Liver (tissue), 3 donors: Measurements from ENCODE around the gene CAVIN2.

Experiments
- ATF3 ChIP-seq: IDR thresholded peaks from 2 replicates; pipeline ENCODE4 v1.6.1; 2016; ENCODE audit warnings: antibody characterized with exemption
- EGR1 ChIP-seq, 2 donors: IDR thresholded peaks; 2 replicates each; pipeline ENCODE4 v1.6.1; 2016 to 2018; ENCODE audit warnings: antibody characterized with exemption in 2 of 2, low read depth in 2 of 2
- FOXA2 ChIP-seq: IDR thresholded peaks from 2 replicates; pipeline ENCODE4 v1.6.1; 2016; ENCODE audit warnings: antibody characterized with exemption
- GABPA ChIP-seq, 2 donors: IDR thresholded peaks in 1 of 2; conservative IDR thresholded peaks in 1 of 2; 2 replicates each; pipeline ENCODE4 v1.6.1; 2016; ENCODE audit warnings: antibody characterized with exemption in 2 of 2, mild to moderate bottlenecking in 1 of 2, moderate library complexity in 1 of 2
- JUND ChIP-seq, 2 donors: IDR thresholded peaks; 2 replicates each; pipeline ENCODE4 v1.6.1; 2016; ENCODE audit warnings: antibody characterized with exemption in 2 of 2
- MAX ChIP-seq: IDR thresholded peaks from 2 replicates; pipeline ENCODE4 v1.6.1; 2016; ENCODE audit warnings: antibody characterized with exemption
- NR2F2 ChIP-seq: IDR thresholded peaks from 2 replicates; pipeline ENCODE4 v1.6.1; 2016; ENCODE audit warnings: antibody characterized with exemption
- RAD21 ChIP-seq, 2 donors: IDR thresholded peaks; 2 replicates each; pipeline ENCODE4 v1.6.1; 2016; ENCODE audit warnings: antibody characterized with exemption in 2 of 2, mild to moderate bottlenecking in 2 of 2
- REST ChIP-seq: IDR thresholded peaks from 2 replicates; pipeline ENCODE4 v1.6.1; 2016; ENCODE audit warnings: antibody characterized with exemption, mild to moderate bottlenecking
- RXRA ChIP-seq, 2 donors: IDR thresholded peaks; 2 replicates each; pipeline ENCODE4 v1.6.1; 2017 to 2018; ENCODE audit warnings: antibody characterized with exemption in 2 of 2, mild to moderate bottlenecking in 1 of 2
- YY1 ChIP-seq: IDR thresholded peaks from 2 replicates; pipeline ENCODE4 v1.6.1; 2016; ENCODE audit warnings: antibody characterized with exemption, mild to moderate bottlenecking
- TF ChIP-seq, protein P1 (sequence below): fragments of 150-350 bp; IDR thresholded peaks from 2 replicates; pipeline ENCODE4 v1.5.1; 2017; ENCODE audit warnings: improper control_type of control experiment, low read depth, low read length; ENCODE audit not compliant: missing input control
- donor health status: healthy.
- donor health status: healthy.

- TF ChIP-seq, protein P1, sequence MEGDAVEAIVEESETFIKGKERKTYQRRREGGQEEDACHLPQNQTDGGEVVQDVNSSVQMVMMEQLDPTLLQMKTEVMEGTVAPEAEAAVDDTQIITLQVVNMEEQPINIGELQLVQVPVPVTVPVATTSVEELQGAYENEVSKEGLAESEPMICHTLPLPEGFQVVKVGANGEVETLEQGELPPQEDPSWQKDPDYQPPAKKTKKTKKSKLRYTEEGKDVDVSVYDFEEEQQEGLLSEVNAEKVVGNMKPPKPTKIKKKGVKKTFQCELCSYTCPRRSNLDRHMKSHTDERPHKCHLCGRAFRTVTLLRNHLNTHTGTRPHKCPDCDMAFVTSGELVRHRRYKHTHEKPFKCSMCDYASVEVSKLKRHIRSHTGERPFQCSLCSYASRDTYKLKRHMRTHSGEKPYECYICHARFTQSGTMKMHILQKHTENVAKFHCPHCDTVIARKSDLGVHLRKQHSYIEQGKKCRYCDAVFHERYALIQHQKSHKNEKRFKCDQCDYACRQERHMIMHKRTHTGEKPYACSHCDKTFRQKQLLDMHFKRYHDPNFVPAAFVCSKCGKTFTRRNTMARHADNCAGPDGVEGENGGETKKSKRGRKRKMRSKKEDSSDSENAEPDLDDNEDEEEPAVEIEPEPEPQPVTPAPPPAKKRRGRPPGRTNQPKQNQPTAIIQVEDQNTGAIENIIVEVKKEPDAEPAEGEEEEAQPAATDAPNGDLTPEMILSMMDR: no peak
- no peak for TF ChIP-seq JUND (IDR thresholded peaks at IDR 0.05)
- TF ChIP-seq REST: no peak
- TF ChIP-seq MAX: no peak
- no peak for TF ChIP-seq EGR1 (IDR thresholded peaks at IDR 0.05; ENCODE audit: low read depth in 2 of 2)
- no peak for TF ChIP-seq RAD21 (IDR thresholded peaks at IDR 0.05)
- TF ChIP-seq NR2F2: no peak
- TF ChIP-seq ATF3: no peak
- TF ChIP-seq RXRA (IDR thresholded peaks at IDR 0.05): no peak
- TF ChIP-seq GABPA (IDR thresholded peaks at IDR 0.05 in 1 of 2, conservative IDR thresholded peaks at IDR 0.05 in 1 of 2): no peak
- no peak for TF ChIP-seq FOXA2
- no peak for TF ChIP-seq YY1
These were observed 8.4 kb downstream of the CAVIN2 start for GRCh38 chr2:191838526-191838925.
